WERI-Rb-1 (cell line): ENCODE measurements around the gene TNXB.
"Not testable (repeated sequence)": the region's sequence is repeated elsewhere in the genome, so short reads cannot be mapped to it uniquely, and the experiment has no call there.

Source experiments
- DNase-seq: peaks from one replicate; pipeline ENCODE4 v3.0.0-alpha.2; 2020
- H3K27ac ChIP-seq: fragments of 250-450 bp; sonication (Bioruptor Pico); 2 replicates; pipeline ENCODE4 v1.5.1; 2020; ENCODE audit warnings: mild to moderate bottlenecking, moderate library complexity
- H3K27me3 ChIP-seq: fragments of 250-450 bp; sonication (Bioruptor Pico); 2 replicates; pipeline ENCODE4 v1.5.1; 2021; ENCODE audit warnings: mild to moderate bottlenecking, low read depth, moderate library complexity; ENCODE audit not compliant: insufficient read depth, severe bottlenecking
- H3K36me3 ChIP-seq: fragments of 250-450 bp; sonication (Bioruptor Pico); 2 replicates; pipeline ENCODE4 v1.5.1; 2020; ENCODE audit warnings: mild to moderate bottlenecking, moderate library complexity
- H3K4me3 ChIP-seq: 2 replicates; pipeline ENCODE4 v1.5.1; 2011; ENCODE audit warnings: low read depth, mild to moderate bottlenecking, control low read depth, low read length
- H3K9me3 ChIP-seq: fragments of 250-450 bp; sonication (Bioruptor Pico); 2 replicates; pipeline ENCODE4 v1.5.1; 2021; ENCODE audit warnings: mild to moderate bottlenecking, moderate library complexity; ENCODE audit not compliant: severe bottlenecking
- TF ChIP-seq, protein P1 (sequence below): IDR thresholded peaks from 2 replicates; pipeline ENCODE4 v1.5.1; 2011; ENCODE audit warnings: low read depth, mild to moderate bottlenecking, control low read depth, inconsistent platforms, low read length

TNXB gene

DNA sequence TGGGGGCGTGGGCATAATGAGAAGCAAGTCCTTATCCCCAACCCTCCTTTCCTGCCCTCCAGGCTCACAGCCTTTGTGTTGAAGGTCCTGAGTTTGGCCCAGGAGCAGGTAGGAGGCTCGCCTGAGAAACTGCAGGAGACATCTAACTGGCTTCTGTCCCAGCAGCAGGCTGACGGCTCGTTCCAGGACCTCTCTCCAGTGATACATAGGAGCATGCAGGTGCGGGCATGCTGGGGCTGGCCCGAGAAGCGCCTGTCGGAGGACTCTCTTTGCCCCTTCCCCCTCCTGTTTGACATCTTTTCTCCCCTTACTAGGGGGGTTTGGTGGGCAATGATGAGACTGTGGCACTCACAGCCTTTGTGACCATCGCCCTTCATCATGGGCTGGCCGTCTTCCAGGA lies 80.5 kb downstream of the TNXB start:
- DNase-seq, H3K9me3 ChIP-seq, H3K27me3 ChIP-seq, H3K36me3 ChIP-seq, H3K27ac ChIP-seq, H3K4me3 ChIP-seq: not testable (repeated sequence)

DNA sequence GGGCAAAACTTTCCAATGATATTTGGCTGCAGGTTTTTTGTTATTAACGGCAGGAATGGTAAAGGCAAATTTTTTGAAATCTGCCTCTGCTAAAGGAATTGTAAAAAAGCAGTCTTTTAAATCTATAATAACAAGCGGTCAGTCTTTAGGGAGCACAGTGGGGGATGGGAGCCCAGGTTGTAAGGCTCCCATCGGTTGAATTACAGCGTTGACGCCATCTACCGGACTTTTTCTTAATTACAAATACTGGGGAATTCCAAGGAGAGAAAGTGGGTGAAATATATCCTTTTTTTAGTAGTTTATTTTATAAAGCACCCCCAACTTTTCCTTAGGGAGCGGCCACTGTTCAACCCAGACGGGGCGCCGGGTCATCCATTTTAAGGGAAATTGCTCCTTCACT lies 87.0 kb downstream of the TNXB start:
- not testable (repeated sequence) for H3K27ac ChIP-seq, H3K9me3 ChIP-seq, DNase-seq, H3K4me3 ChIP-seq, H3K27me3 ChIP-seq, H3K36me3 ChIP-seq

DNA sequence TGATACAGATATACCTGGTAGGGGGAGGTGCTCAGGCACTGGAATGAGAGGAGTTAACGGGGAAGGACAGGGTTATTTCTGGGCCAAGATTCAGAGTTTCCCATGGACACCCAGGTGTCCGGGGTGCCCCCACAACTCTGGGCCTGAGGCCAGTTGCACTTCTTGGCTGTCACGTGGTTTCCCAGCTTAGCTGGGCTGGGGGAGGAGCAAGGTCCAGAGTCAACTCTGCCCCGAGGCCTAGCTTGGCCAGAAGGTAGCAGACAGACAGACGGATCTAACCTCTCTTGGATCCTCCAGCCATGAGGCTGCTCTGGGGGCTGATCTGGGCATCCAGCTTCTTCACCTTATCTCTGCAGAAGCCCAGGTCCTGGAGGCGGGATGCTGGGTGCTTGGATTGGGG lies 94.6 kb downstream of the TNXB start, which contains the start of gene C4B:
TSS of gene C4B (plus strand) at position 249 of the 400 bp plus-strand sequence. CDS start at position 300, 51 bp downstream.
- not testable (repeated sequence) for H3K27me3 ChIP-seq, H3K4me3 ChIP-seq, H3K9me3 ChIP-seq, H3K27ac ChIP-seq, DNase-seq, H3K36me3 ChIP-seq

DNA sequence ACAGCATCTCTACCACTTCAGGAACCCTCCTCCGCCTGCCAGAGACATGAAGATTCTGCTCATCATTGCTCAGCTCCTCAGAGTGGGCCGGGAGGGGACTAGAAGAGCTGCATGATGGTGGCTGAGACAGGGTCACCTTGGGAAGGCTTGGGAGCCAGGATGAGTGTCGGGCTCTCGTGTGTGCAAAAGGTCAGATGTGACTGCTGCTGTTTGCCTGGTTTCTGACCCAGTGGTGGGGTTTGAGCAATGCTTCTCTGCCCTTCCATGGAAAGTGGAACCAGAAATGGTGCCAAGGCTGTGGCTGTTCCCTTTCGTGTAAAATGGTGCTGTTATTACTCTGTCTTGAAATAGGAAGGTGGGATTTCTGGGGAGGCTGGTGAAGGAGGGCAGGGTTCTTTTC lies 95.4 kb downstream of the TNXB start:
- DNase-seq, H3K27me3 ChIP-seq, H3K9me3 ChIP-seq, H3K36me3 ChIP-seq, H3K27ac ChIP-seq, H3K4me3 ChIP-seq: not testable (repeated sequence)

DNA sequence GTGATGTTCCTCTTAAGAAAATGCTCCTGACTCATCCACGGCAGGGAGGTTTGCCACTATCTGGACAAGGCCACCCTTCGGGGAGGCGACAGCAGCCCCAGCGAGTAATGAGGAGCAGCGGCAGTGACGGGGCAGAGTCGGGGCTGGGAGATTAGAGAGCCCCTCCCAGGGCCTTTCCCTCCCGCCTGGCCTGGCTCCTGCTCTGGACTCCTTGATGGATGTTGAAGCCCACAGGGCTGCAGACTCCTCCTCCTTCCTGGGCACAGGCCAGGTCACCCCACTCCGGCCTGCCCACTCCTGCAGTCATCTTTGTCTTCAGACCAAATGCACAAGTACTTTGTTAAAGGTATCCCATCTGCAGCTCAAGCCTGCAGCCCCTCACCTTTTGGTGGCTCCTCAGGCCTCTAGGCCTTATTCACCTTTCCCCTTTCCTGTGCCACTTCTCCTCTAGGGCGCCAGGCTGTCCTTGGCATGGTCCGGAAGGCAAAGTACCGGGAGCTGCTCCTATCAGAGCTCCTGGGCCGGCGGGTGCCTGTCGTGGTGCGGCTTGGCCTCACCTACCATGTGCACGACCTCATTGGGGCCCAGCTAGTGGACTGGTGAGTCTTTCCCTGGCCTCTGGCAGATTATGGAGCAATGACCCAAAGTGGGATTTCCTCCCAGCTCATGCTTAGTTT lies 96.1 kb downstream of the TNXB start:
- not testable (repeated sequence) for H3K27ac ChIP-seq, H3K4me3 ChIP-seq, DNase-seq, H3K27me3 ChIP-seq, H3K9me3 ChIP-seq, H3K36me3 ChIP-seq

DNA sequence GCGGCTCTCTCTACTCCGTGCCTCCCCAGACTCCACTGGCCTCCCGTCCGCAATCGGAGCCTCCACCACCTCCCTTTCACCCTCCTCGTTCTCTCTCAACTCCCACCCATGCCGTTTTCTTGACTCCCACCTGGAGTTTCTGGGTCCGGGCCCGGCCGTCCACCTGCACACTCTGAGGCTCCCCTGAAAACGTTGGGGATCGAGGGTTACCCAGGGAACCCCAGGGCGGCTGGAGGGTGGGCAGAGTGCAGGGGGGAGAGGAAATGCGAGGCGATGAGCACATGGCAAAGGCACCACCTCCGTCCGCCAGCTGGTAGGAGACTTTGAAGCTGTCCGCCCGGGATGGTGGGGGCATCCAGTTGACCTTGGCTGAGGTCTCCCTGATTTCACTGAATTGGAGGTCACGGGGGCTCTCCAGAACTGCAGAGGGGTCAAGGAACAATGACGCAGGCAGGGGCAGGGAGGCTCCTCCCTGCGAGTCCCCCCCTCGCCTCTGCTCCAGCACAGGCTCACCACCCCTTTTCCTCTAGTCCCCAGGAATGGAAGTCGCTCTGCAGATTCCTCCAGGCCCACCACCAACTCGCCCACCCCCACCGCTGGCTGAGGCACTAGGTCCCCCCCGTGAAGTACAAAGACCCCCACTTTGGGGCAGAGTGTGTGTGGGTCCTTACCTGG lies 98.1 kb downstream of the TNXB start:
- DNase-seq: peak; percentile 7

DNA sequence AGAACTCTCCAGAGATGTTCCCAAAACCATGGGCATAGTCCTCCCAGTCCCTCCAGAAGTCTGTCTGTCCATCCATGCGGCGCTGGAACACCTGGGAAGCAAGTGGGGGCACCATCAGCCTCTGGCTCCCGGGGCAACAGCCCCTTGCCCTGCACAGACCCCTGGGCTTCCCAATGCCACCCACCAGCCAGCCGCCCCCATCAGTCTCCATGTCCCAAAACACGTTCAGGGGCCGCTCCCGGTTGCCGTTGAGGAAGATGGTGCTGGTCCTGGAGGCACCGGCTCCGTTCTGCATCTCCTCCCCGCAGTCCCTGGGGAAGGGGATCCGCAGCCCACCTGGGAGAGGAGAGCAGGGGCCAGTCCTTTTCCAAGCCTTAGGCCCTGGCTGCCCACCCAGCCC lies 99.6 kb downstream of the TNXB start:
- not testable (repeated sequence) for H3K9me3 ChIP-seq, H3K4me3 ChIP-seq, H3K27ac ChIP-seq, DNase-seq, H3K27me3 ChIP-seq, H3K36me3 ChIP-seq

More for the DNA sequence above, 98.1 kb downstream of the TNXB start:
- not testable (repeated sequence) for H3K36me3 ChIP-seq, H3K9me3 ChIP-seq, H3K27ac ChIP-seq, H3K27me3 ChIP-seq, H3K4me3 ChIP-seq

DNA sequence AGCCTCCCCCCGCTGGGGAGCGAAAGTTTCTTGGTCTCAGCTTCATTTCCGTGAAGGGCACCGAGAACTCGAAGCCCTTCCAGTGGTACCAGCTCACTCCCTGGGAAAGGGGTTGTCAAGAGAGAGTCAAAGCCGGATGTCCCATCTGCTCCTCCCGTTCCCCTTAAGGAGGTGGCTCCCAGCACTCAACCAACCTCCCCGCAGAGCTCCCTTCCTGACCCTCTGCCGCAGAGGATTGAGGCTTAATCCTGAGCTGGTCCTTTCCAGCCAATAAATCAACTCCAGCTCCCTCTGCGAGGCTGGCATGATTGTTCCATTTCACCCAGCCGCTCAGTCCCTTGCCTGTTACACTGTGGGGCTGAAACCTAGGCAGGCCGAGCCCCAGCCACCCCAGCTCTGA lies 100.5 kb downstream of the TNXB start:
- not testable (repeated sequence) for H3K9me3 ChIP-seq, H3K36me3 ChIP-seq, H3K27me3 ChIP-seq, H3K4me3 ChIP-seq
- DNase-seq: peak; percentile 98
- H3K27ac ChIP-seq: peak overlapping the region; percentile 49; the same call in 1 of the 2 replicates

DNA sequence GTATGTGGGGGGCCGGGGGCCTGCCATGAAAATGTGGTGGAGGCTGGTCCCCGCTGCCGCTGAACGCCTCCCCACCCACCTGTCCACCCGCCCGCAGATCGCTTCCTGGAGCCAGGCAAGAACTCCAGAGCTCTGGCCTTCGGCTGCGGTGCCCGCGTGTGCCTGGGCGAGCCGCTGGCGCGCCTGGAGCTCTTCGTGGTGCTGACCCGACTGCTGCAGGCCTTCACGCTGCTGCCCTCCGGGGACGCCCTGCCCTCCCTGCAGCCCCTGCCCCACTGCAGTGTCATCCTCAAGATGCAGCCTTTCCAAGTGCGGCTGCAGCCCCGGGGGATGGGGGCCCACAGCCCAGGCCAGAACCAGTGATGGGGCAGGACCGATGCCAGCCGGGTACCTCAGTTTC lies 101.1 kb downstream of the TNXB start:
- H3K36me3 ChIP-seq, H3K9me3 ChIP-seq, H3K27ac ChIP-seq, H3K4me3 ChIP-seq, H3K27me3 ChIP-seq: not testable (repeated sequence)
- peak; percentile 7 for DNase-seq

DNA sequence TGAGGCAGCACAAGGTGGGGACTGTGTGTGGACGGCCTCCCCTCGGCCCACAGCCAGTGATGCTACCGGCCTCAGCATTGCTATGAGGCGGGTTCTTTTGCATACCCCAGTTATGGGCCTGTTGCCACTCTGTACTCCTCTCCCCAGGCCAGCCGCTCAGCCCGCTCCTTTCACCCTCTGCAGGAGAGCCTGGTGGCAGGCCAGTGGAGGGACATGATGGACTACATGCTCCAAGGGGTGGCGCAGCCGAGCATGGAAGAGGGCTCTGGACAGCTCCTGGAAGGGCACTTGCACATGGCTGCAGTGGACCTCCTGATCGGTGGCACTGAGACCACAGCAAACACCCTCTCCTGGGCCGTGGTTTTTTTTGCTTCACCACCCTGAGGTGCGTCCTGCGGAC lies 102.1 kb downstream of the TNXB start:
- peak; percentile 37 for DNase-seq
- H3K9me3 ChIP-seq, H3K4me3 ChIP-seq, H3K27me3 ChIP-seq, H3K27ac ChIP-seq, H3K36me3 ChIP-seq: not testable (repeated sequence)
- TF ChIP-seq, protein P1, sequence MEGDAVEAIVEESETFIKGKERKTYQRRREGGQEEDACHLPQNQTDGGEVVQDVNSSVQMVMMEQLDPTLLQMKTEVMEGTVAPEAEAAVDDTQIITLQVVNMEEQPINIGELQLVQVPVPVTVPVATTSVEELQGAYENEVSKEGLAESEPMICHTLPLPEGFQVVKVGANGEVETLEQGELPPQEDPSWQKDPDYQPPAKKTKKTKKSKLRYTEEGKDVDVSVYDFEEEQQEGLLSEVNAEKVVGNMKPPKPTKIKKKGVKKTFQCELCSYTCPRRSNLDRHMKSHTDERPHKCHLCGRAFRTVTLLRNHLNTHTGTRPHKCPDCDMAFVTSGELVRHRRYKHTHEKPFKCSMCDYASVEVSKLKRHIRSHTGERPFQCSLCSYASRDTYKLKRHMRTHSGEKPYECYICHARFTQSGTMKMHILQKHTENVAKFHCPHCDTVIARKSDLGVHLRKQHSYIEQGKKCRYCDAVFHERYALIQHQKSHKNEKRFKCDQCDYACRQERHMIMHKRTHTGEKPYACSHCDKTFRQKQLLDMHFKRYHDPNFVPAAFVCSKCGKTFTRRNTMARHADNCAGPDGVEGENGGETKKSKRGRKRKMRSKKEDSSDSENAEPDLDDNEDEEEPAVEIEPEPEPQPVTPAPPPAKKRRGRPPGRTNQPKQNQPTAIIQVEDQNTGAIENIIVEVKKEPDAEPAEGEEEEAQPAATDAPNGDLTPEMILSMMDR: 0 out of 2 replicates have a peak, but pooled peaks have one; percentile 13

DNA sequence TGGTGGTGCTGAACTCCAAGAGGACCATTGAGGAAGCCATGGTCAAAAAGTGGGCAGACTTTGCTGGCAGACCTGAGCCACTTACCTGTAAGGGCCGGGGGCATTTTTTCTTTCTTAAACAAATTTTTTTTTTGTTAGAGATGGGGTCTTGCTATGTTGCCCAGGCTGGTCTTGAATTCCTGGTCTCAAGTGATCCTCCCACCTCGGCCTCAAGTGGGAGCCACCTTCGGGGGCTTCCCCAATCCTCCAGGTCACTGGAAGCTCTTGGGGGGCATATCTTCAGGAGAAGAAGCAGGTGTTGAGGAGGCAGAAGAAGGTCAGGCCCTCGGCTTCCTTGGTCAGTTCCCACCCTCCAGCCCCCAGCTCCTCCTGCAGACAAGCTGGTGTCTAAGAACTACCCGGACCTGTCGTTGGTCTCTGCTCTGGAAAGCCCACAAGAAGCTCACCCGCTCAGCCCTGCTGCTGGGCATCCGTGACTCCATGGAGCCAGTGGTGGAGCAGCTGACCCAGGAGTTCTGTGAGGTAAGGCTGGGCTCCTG lies 103.1 kb downstream of the TNXB start:
- H3K4me3 ChIP-seq, H3K27ac ChIP-seq, H3K36me3 ChIP-seq, H3K27me3 ChIP-seq, H3K9me3 ChIP-seq: not testable (repeated sequence)
- peak; percentile 7 for DNase-seq

DNA sequence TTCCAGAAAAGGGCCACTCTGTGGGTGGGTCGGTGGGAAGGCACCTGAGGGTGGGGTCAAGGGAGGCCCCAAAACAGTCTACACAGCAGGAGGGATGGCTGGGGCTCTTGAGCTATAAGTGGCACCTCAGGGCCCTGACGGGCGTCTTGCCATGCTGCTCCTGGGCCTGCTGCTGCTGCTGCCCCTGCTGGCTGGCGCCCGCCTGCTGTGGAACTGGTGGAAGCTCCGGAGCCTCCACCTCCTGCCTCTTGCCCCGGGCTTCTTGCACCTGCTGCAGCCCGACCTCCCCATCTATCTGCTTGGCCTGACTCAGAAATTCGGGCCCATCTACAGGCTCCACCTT lies 103.6 kb downstream of the TNXB start:
- not testable (repeated sequence) for H3K9me3 ChIP-seq, H3K4me3 ChIP-seq, H3K36me3 ChIP-seq, H3K27me3 ChIP-seq, H3K27ac ChIP-seq
- peak; percentile 5 for DNase-seq

DNA sequence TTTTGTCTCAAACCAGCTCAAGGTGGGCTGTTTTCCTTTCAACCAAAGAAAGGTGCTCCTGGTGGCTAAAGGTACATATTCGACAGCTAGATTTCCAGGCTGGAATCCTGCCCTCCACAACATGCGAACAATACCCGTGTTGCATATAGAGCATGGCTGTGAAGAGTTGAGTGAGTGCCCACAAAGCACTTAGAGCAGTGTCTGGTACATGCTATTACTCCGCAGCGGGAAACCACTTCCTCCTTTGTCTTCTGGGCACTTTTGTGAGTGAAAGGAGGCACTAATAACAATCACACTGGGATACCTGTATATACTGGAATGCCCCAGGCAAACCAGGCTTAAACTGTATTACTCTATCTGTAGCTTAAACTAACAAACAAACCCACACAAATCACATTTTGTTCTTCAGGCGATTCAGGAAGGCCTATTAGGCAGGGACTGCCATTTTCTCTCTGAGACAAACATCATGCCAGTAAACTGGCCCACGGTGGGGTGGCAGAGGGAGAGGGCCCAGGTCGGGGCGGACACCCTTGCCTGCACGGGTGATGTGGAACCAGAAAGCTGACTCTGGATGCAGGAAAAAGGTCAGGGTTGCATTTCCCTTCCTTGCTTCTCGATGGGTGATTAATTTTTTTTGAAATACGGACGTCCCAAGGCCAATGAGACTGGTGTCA lies 104.1 kb downstream of the TNXB start:
- H3K27me3 ChIP-seq, H3K36me3 ChIP-seq, H3K9me3 ChIP-seq, H3K4me3 ChIP-seq, H3K27ac ChIP-seq: not testable (repeated sequence)
- DNase-seq: peak; percentile 6
